Stomach (tissue), 9 donors: ENCODE data around the gene HOXD4. TPM values are rescaled to one million over a fixed set of nuclear protein-coding genes. Genes with fewer than 3 reads are reported as not detected.

Experiments used
- DNase-seq, 2 donors: peaks; one replicate each; pipeline versions ENCODE4 v3.0.0 to v3.0.0-alpha.2; 2013 to 2019
- H3K27ac ChIP-seq, 5 donors: fragments of 200-600 bp in 4 of 5; sonication (generic) in 4 of 5; one replicate each; pipeline ENCODE4 v1.5.1; 2013 to 2019; ENCODE audit warnings: mild to moderate bottlenecking in 1 of 5, moderate library complexity in 1 of 5
- H3K27me3 ChIP-seq, 3 donors: fragments of 200-600 bp; sonication (generic); one replicate each; pipeline ENCODE4 v1.5.1; 2017 to 2019; ENCODE audit warnings: mixed run types in 1 of 3
- H3K36me3 ChIP-seq, 4 donors: fragments of 200-600 bp; sonication (generic); 1 replicate in 3 of 4; 2 replicates in 1 of 4; pipeline ENCODE4 v1.5.1; 2016 to 2019
- H3K4me1 ChIP-seq, 4 donors: fragments of 200-600 bp; sonication (generic); one replicate each; pipeline ENCODE4 v1.5.1; 2016 to 2019
- H3K4me3 ChIP-seq, 4 donors: fragments of 200-600 bp; sonication (generic) in 3 of 4; one replicate each; pipeline ENCODE4 v1.5.1; 2016 to 2019; ENCODE audit warnings: mild to moderate bottlenecking in 1 of 4
- H3K9me3 ChIP-seq, 4 donors: fragments of 200-600 bp; sonication (generic); one replicate each; pipeline ENCODE4 v1.5.1; 2016 to 2019
- CTCF ChIP-seq, 7 experiments: fragments of 450-650 bp in 4 of 7; fragments of 200-600 bp in 3 of 7; sonication (generic) in 3 of 7; IDR thresholded peaks; one replicate each; pipeline ENCODE4 v1.5.1; 2016 to 2019; ENCODE audit warnings: antibody characterized with exemption in 7 of 7, control low read depth in 2 of 7, mild to moderate bottlenecking in 1 of 7
- EP300 ChIP-seq: sonication (generic); formaldehyde crosslinking; IDR thresholded peaks from one replicate; pipeline ENCODE4 v1.6.1; 2017; ENCODE audit warnings: antibody characterized with exemption
- POLR2A ChIP-seq, 4 donors: fragments of 450-650 bp; IDR thresholded peaks; one replicate each; pipeline ENCODE4 v1.6.1; 2016; ENCODE audit warnings: antibody characterized with exemption in 4 of 4, control low read depth in 2 of 4, mild to moderate bottlenecking in 1 of 4, moderate library complexity in 1 of 4
- POLR2AphosphoS5 ChIP-seq, 3 donors: sonication (generic); formaldehyde crosslinking; IDR thresholded peaks; one replicate each; pipeline ENCODE4 v1.6.1; 2016; ENCODE audit warnings: antibody characterized with exemption in 3 of 3
- WGBS, 5 donors: extraction: QIAGEN DNeasy Blood & Tissue Kit in 3 of 5; methylation state at CpG; one replicate each; pipeline versions ENCODE4 v1.1.5 to v1.1.7; 2013 to 2018; 5-methylcytosine and 5-hydroxymethylcytosine counted together
- intact Hi-C: fragments of 100-400 bp; cut with DNase I; formaldehyde crosslinking; loops from one replicate; pipeline ENCODE4 v1.15.1; 2023; ENCODE audit warnings: low total_unique reads
- polyA plus RNA-seq, 3 donors: library from polyadenylated mRNA; stranded (reverse); fragments of 200-250 nt; gene quantifications; one replicate each; pipeline ENCODE4 v1.2.3, GENCODE V29; 2013
- total RNA-seq, 5 donors: library from RNA; depleted of rRNA; stranded (reverse); fragments of >200 nt; gene quantifications; one replicate each; pipeline versions ENCODE4 v1.1.0 to v1.2.3, GENCODE V29; 2014 to 2016
- donor health status: healthy with polysubstance abuse.
- donor health status: Bipolar disorder and iron deficiency.
- donor health status: healthy.

HOXD4 gene
- total and polyA plus RNA-seq, 8 donors = 0.25 to 9.6 (median 1.6) TPM; not detected in 4

DNA sequence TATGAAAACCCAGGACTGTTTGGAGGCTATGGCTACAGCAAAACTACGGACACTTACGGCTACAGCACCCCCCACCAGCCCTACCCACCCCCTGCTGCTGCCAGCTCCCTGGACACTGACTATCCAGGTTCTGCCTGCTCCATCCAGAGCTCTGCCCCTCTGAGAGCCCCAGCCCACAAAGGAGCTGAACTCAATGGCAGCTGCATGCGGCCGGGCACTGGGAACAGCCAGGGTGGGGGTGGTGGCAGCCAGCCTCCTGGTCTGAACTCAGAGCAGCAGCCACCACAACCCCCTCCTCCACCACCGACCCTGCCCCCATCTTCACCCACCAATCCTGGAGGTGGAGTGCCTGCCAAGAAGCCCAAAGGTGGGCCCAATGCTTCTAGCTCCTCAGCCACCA, 17.8 kb downstream of the HOXD4 start:
- Histone ChIP-seq H3K27ac (no peak overlapping the region), H3K4me1 (peaks cover 3 to 23% (median 18%) of the 10 kb centered on the region in 4 donors), H3K9me3 (peaks cover 0 to 27% (median 3%) of the 10 kb centered on the region in 4 donors), H3K27me3 (peaks cover 31 to 100% (median 93%) of the 10 kb centered on the region in 3 donors), H3K4me3 (no peak overlapping the region), H3K36me3 (no peaks in the 10 kb centered on the region)
- TF ChIP-seq EP300 (no peak), POLR2AphosphoS5 (IDR thresholded peaks at IDR 0.05) (no peak), POLR2A (IDR thresholded peaks at IDR 0.05) (no peak), CTCF (IDR thresholded peaks at IDR 0.05) (no peak)
- intact Hi-C loops = no loop called here
- no peak for DNase-seq
- WGBS, 5 donors = 50 to 74% (median 68%) methylated on average over 4 to 5 of the region's 5 CpGs

GRCh38 chr2:176169711-176170110, 18.4 kb downstream of the HOXD4 start:
- Histone ChIP-seq H3K36me3 (no peaks in the 10 kb centered on the region), H3K4me1 (peaks cover 3 to 27% (median 20%) of the 10 kb centered on the region in 4 donors), H3K4me3 (no peak overlapping the region), H3K27ac (no peak overlapping the region), H3K27me3 (peaks cover 31 to 100% (median 93%) of the 10 kb centered on the region in 3 donors), H3K9me3 (peaks cover 0 to 22% (median under 1%) of the 10 kb centered on the region in 4 donors)
- 31 to 58% (median 43%) methylated on average over 2 of the region's 2 CpGs for WGBS, 5 donors
- TF ChIP-seq CTCF (IDR thresholded peaks at IDR 0.05) (no peak), POLR2AphosphoS5 (IDR thresholded peaks at IDR 0.05) (no peak), POLR2A (IDR thresholded peaks at IDR 0.05) (no peak), EP300 (no peak)
- intact Hi-C loops = no loop called here
- DNase-seq = no peak

- Histone ChIP-seq H3K4me1 (peaks cover 3 to 26% (median 20%) of the 10 kb centered on the region in 4 donors), H3K27me3 (peaks cover 32 to 100% (median 93%) of the 10 kb centered on the region in 3 donors), H3K36me3 (no peaks in the 10 kb centered on the region), H3K4me3 (no peak overlapping the region), H3K27ac (no peak overlapping the region), H3K9me3 (peaks cover 0 to 15% (median 0%) of the 10 kb centered on the region in 4 donors)
- TF ChIP-seq POLR2AphosphoS5 (IDR thresholded peaks at IDR 0.05) (no peak), EP300 (no peak), CTCF (IDR thresholded peaks at IDR 0.05) (no peak), POLR2A (IDR thresholded peaks at IDR 0.05) (no peak)
- intact Hi-C loops = no loop called here
- 33 to 63% (median 50%) methylated on average over 1 of the region's 1 CpG for WGBS, 5 donors
- DNase-seq = no peak
These were observed 19.4 kb downstream of the HOXD4 start for GRCh38 chr2:176170602-176171305.

- 12 to 25% (median 13%) methylated on average over 4 to 51 of the region's 51 CpGs for WGBS, 5 donors
- H3K27me3 ChIP-seq = peaks cover 32 to 100% (median 87%) of the 10 kb centered on the region in 3 donors
- no peaks in the 10 kb centered on the region for H3K36me3 ChIP-seq
- peak in 1 of 2 donors; percentile 55 for DNase-seq
- H3K9me3 ChIP-seq = peaks cover 0 to 15% (median 0%) of the 10 kb centered on the region in 4 donors
- intact Hi-C loops = no loop called here
- no peak for TF ChIP-seq EP300
- TF ChIP-seq POLR2A (IDR thresholded peaks at IDR 0.05) = no peak
- no peak for TF ChIP-seq POLR2AphosphoS5 (IDR thresholded peaks at IDR 0.05)
- TF ChIP-seq CTCF (IDR thresholded peaks at IDR 0.05) = no peak
- no peak overlapping the region for H3K27ac ChIP-seq
- peaks cover 3 to 26% (median 20%) of the 10 kb centered on the region in 4 donors for H3K4me1 ChIP-seq
- H3K4me3 ChIP-seq = no peak overlapping the region
These were observed 20.1 kb downstream of the HOXD4 start for GRCh38 chr2:176171351-176172006.
